Activated CD4-positive, CD25-positive, alpha-beta regulatory T cell treated with anti-CD3 and anti-CD28 coated beads, Interleukin-2, amount 50 U/mL, for 16 hours (primary cell): Measurements from ENCODE around the gene ANXA7.
"Not testable (repeated sequence)": the region's sequence is repeated elsewhere in the genome, so short reads cannot be mapped to it uniquely, and the experiment has no call there.

ENCODE experiments used
- DNase-seq: peaks from one replicate; pipeline ENCODE4 v3.0.0-alpha.2; 2020; ENCODE audit warnings: low read depth, low spot score

ANXA7 gene

DNA sequence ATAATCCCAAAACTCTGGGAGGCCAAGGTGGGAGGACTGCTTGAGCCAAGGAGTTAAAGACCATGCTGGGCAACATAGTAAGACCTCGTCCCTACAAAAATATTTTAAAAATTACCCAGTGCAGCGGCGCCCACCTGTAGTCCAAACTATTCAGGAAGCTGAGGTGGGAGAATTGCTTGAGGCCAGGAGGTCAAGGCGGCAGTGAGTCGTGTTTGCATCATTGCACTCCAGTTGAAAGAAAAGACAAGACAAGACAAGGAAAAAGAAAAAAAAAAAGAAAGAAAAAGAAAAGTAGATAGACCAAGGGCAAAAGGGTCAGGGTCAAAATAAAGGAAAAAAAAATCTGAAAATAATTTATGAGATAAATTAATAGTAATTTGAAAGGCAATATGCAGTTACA lies 5.8 kb downstream of the ANXA7 start:
- no peak for DNase-seq

DNA sequence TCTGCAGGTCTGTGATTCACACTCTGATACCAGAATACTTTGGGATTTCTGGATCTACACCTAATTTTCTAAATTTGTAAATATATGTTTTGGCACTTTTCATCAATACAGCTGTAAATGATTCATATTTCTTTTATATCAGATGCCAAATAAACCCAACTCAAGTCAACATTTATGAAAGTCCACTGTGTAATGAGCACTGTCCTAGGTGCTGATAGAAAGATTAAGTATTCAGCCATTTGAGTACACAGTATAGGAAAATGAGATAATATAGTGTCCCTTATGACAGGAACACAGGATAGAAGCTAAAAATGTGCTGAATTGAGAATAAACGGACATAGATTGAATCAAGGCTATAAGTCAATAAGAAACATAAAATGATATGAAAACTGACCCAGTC lies 6.4 kb downstream of the ANXA7 start:
- DNase-seq: no peak

GRCh38 chr10:73406846-73407245 lies 7.0 kb downstream of the ANXA7 start:
- DNase-seq: no peak

DNA sequence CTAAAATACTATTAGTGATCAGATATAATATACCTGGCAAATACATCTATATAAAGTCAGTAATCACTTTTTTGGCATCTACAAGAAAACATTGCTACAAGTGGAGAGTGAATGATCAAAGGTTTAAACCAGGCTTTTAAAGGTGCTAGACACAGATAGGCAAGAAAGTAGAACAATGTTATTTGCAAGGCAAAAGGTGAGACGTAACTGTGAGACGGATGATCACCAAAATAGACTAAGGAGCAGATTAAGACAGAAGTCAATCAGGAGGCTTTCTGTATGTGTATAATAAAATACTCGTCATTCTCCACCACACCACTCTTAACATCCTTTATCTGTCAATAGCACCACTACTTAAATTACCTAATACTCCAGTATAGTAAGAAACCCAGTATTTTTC lies 8.3 kb downstream of the ANXA7 start:
- DNase-seq: no peak

DNA sequence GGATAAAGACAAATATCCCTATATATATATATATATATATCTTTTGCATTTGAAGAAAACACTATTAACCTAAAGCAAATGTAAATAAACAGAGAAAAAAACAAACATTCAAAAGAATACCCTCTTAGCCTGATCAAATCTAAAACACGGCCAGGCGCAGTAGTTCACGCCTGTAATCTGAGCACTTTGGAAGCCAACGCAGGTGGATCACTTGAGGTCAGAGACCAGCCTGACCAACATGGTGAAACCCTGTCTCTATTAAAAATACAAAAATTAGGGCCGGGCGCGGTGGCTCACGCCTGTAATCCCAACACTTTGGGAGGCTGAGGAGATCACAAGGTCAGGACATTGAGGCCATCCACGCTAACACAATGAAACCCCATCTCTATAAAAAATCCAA lies 9.2 kb downstream of the ANXA7 start:
- no peak for DNase-seq

DNA sequence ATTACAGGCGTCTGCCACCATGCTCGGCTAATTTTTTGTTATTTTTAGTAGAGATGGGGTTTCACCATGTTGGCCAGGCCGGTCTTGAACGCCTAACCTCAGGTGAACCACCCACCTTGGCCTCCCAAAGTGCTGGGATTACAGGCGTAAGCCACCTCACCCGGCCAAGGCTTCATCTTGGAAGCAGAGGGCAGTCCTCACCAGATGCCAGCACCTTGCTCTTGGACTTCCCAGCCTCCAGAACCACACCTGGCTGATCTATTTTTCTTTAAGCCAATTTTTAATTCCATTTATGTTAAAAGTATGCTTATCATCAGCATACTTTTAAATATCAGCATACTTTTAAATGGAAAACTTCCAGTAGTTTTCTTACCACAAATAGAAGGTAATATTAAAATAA lies 12.2 kb downstream of the ANXA7 start:
- DNase-seq: no peak

GRCh38 chr10:73399063-73399462 lies 14.8 kb downstream of the ANXA7 start:
- DNase-seq: no peak

DNA sequence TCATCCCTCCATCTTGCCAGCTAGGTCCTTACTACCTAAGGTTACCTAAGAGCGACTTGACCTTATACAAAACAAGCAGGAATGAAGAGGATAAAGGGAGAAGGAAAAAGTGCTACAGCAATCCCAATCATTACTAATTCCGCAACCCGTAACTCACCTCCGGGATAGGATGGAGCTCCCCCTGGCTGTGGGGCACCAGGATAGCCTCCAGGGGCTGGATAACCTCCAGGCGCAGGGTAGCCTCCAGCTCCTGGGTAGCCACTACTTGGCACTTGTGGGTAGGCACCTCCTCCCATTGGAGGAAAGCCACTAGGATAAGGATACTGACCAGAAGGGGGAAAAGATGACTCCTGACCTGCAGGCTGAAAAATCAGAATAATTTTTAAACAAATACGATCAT lies 15.8 kb downstream of the ANXA7 start:
- DNase-seq: no peak

DNA sequence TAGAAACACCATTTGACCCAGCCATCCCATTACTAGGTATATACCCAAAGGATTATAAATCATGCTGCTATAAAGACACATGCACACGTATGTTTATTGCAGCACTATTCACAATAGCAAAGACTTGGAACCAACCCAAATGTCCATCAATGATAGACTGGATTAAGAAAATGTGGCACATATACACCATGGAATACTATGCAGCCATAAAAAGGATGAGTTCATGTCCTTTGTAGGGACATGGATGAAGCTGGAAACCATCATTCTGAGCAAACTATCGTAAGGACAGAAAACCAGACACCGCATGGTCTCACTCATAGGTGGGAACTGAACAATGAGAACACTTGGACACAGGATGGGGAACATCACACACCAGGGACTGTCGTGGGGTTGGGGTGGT lies 19.5 kb downstream of the ANXA7 start:
- not testable (repeated sequence) for DNase-seq

GRCh38 chr10:73388228-73388627 lies 25.6 kb downstream of the ANXA7 start:
- DNase-seq: no peak

- DNase-seq: no peak
Measured at GRCh38 chr10:73386583-73386982, 27.3 kb downstream of the ANXA7 start.

DNA sequence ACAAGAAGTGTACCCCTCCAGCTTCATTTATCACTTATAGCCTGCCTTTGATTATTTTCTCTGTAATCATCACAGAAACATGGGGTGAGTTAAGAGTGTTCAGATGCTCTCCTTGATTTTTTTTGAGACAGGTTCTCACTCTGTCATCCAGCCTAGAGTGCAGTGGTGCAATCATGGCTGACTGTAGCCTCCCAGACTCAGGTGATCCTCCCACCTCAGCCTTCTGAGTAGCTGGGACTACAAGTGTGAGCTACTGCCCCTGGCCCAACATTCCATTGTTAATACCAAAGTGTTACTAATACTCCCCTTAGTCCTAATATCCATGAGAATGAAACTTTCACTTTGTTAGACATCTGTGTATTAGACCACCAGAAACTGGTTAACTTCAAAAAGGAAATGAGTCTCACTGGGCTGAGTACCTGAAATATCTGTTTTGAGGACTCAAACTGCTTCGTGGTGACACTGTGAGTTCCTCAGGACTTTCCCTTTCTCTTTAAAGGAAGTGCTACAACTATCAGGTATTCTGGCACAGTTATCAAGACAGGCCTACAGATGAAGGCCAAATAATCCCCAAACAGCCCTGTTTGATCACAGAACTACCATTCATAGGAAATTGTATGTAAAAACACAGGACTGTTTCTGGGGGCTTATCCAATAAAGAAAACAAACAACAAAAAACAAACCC lies 34.7 kb downstream of the ANXA7 start:
- DNase-seq: no peak

DNA sequence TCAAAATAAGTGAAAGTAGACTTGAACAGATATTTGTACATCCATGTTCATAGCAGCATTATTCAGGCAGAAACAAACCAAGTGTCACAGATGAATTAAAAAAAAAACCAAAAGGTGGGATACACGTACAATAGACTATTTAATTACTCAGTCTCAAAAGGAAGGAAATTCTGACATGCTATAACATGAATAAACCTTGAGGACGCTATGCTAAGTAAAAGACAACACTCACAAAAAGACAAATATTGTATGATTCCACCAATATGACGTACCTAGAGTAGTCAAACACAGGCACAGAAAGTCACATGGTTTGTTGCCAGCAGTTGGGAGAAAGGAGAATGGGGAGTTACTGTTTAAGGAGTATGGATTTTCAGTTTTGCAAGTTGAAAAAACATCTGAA lies 37.2 kb downstream of the ANXA7 start:
- DNase-seq: no peak

GRCh38 chr10:73368238-73368637 lies 45.6 kb downstream of the ANXA7 start:
- DNase-seq: no peak

- DNase-seq: no peak
Measured at GRCh38 chr10:73366381-73367298, 47.2 kb downstream of the ANXA7 start.

DNA sequence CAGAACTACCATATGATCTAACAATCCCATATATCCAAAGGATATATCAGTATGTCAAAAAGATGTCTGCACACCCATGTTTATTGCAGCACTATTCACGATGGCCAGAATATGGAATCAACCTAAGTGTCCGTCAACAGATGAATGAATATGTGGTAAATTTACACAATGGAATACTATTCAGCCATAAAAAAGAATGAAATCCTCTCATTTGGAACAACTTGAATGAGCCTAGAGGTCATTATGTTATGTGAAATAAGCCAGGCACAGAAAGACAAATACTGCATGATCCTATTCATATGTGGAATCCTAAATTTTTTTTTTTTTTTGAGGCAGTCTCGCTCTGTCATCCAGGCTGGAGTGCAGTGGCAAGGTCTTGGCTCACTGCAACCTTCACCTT lies 48.9 kb downstream of the ANXA7 start:
- DNase-seq: no peak

DNA sequence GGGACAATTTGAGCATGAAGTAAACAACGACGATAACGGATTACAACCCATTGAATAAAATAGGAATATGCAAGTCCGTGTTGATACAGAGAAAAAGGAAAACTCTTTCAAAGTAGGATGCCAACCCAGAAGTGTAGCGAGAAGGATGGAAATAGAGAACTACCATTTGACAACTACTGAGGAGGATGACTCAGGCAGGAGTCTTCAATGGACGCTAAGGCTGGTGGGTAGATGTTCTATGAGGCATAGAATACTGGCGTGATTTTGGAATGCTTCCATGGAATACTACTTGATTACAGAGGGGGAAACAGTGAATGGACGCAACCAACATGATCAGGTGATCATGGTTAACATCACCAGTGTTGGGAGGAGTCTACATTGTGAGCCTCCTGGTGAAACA lies 54.4 kb downstream of the ANXA7 start:
- no peak for DNase-seq

DNA sequence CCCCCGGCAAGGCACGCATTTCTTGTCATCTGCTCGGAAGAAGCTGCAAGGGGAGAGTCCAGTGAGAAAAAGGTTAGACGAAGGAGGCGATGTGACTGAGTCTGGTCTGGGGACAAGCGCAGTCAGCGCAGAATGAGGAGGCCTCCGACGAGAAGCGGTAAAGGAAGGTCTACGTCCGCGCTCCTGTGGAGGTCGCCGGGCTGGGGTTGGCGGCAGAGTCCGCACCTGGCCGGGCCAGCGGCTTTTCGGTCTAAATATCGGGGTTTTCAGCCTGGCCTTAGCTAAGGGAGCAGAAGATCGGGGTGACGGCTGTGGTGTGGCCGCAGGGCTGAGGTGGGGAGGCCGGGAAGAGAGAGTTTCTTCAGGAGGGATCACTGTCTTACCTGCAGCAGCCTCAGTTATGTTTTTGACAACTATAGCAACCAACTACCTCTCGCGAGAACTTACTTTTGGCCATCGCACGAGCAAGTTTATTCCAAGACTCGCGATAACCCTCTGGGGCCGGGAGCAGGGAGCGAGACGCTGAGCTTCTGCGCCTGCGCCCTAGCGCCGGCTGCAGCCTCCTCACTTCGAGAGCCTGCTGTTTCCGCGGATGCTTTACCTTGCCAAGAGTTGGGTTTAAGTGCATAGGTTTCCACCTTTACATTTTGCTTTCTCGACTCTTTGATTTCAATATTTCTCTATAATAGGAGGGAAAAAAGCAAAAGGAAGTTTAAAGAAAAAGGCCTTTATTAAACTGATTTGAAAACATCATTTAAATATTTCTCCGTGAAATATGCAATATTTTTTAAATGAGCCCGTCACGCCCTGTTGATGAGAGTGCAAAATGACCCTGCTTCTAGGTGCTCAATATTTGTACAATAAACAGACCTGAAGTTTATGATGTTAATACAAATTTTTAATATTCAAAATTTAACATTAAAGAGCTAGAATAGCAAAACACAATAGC lies 55.3 kb downstream of the ANXA7 start, which contains the start of gene CFAP70:
CFAP70 (minus strand) TSS at position 534 of the 949 bp plus-strand sequence. CDS start 4,068 bp downstream, outside the sequence.
- peak; percentile 80 for DNase-seq

- DNase-seq: no peak
Measured at GRCh38 chr10:73357821-73358220, 56.0 kb downstream of the ANXA7 start.

GRCh38 chr10:73357166-73357565 lies 56.7 kb downstream of the ANXA7 start:
- DNase-seq: no peak

DNA sequence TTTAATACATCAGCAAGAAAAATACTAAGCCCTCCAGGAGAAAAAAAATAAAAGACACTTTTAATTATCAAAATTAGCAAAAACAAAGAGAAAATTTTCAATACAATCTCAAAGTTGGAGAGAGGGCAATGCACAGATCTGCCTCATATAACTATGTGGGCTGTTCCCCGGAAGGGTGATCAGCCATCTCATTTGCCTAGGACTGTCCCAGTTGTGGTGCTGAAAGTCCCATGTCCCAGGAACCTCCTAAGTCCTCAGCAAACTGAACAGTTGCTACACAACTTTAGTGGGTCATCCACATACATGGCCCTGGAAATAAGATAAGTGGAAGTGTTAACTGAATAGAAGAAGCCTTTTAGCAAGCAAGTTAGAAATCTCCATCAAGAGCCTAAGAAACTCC lies 69.6 kb downstream of the ANXA7 start:
- DNase-seq: no peak

DNA sequence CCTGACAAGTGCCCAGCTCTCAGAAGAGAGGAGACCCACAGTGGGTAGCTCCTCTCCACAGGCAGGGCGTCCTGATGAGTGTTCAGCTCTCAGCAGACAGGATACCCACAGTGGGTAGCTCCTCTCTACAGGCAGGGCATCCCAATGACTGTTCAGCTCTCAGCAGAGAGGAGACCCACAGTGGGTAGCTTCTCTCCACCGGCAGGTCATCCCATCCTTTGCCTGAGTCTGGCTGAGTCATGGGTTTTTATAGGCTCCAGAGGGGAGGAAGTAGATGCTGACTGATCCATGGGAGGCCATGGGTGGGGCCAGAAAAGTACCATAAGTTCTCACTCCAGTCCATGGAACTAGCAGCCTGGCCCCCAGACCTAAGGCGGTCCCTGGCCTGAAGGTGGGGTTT lies 73.7 kb downstream of the ANXA7 start:
- DNase-seq: no peak
